ENCODE data around the gene FREM1.

FREM1 gene

GRCh38 chr9:14813336-14814248, 96.6 kb downstream of the FREM1 start:
- no peak for TF ChIP-seq Cebpa-rat (IDR thresholded peaks at IDR 0.05)
- Histone ChIP-seq H3K4me3 (peak overlapping the region in 3 of 10 experiments; percentile 7 to 27 (median 16); a peak in 3 of 20 replicates), H3K9ac (0 out of 22 replicates have a peak overlapping the region, but pooled peaks of 2 of the 11 experiments have one; percentile 12 to 17)

DNA sequence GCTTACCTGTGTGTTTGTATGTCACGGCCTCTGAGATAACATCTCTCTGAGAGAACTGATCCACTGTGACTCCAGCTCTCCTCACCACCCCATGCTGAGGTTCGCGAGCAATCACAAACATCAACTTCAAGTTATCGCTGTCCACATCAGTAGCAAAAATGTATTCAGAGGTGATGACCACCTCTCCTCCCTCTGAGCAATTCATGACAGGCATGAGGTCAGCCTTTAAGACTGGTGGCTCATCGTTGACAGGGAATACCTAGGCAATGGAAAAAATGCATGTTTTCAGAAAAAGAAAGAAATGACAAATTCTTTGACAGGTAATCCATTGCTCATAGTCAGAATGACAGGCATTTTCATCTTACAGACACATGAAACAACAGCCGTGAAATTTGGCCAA, 97.4 kb downstream of the FREM1 start:
- no peak for TF ChIP-seq Cebpa-rat (IDR thresholded peaks at IDR 0.05)
- Histone ChIP-seq H3K4me2 (peak overlapping the region; percentile 49 to 80 (median 66); a peak in 21 of 22 replicates), H3K4me3 (no peak overlapping the region)

More at GRCh38 chr9:14813336-14814248, 96.6 kb downstream of the FREM1 start:
- no peak overlapping the region for H3K27ac ChIP-seq
- H3K9me3 ChIP-seq (replicated peaks in 1 of 11): peaks cover 0 to 7% (median 5%) of the 10 kb centered on the region in 11 experiments; a peak in 8 of 22 replicates
- no peaks in the 10 kb centered on the region for H4K20me1 ChIP-seq
- peaks cover 12 to 27% (median 17%) of the 10 kb centered on the region in 10 experiments for H3K4me1 ChIP-seq
- no peaks in the 10 kb centered on the region for H3K27me3 ChIP-seq
- H3K4me2 ChIP-seq: peak overlapping the region; percentile 49 to 80 (median 66)
- H3K36me3 ChIP-seq: no peaks in the 10 kb centered on the region

DNA sequence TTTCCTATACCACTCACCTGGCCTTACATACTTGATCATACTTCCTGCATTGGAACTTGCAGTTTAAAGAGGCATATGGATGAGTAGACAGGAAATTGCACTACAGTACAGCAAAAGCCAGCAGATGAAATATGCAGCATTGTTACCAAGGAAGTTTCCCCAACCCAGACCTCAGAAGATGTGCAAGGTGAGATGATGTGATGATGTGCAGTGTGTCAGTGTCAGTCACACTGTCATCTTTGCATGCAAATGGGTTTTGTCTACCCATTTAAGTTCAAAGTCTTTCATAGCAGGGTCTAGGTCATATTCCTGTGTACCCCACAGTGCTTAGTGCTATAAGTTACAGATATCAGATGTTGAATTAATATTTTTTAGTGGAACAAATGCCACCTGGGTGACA, 98.4 kb downstream of the FREM1 start:
- Histone ChIP-seq H3K36me3 (no peaks in the 10 kb centered on the region), H3K4me2 (no peak overlapping the region), H4K20me1 (no peaks in the 10 kb centered on the region), H3K9ac (no peak overlapping the region), H3K9me3 (replicated peaks in 1 of 11) (peaks cover 0 to 8% (median 6%) of the 10 kb centered on the region in 11 experiments; a peak in 8 of 22 replicates), H3K27me3 (no peaks in the 10 kb centered on the region), H3K27ac (no peak overlapping the region), H3K4me3 (no peak overlapping the region), H3K4me1 (peaks cover 12 to 27% (median 17%) of the 10 kb centered on the region in 10 experiments)
- no peak for TF ChIP-seq Cebpa-rat (IDR thresholded peaks at IDR 0.05)

More for the DNA sequence above, 97.4 kb downstream of the FREM1 start:
- Histone ChIP-seq H3K27ac (no peak overlapping the region), H3K4me1 (peaks cover 12 to 27% (median 17%) of the 10 kb centered on the region in 10 experiments), H3K27me3 (no peaks in the 10 kb centered on the region), H3K9me3 (replicated peaks in 1 of 11) (peaks cover 0 to 8% (median 6%) of the 10 kb centered on the region in 11 experiments; a peak in 8 of 22 replicates), H4K20me1 (no peaks in the 10 kb centered on the region), H3K9ac (no peak overlapping the region), H3K36me3 (no peaks in the 10 kb centered on the region)

DNA sequence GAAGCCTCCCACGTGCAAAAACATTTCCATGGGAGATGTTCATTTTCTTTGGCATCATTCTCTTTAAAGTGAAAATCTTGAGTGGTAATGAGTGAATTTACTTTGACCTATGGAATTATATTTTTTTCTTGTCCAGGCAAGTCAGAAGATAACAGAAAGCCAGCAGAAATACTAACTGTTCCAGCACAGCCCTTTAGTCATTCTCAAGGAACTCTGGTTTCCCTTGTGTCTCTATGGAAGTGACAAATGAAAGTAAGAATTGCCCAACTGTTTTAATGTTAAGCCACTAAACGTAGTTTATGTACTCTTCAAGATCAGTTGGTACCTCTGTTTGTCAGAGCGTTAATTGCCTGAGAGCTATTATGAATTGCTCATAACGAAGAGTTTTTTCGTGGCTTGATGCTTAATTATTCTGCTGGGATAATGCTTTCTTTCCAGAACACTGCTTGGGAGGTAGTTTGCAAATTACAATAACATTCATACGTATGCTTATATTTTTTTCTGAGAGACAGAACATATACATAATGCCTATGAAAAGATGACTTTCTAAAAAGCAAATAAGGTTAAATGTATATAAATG, 103.2 kb downstream of the FREM1 start:
- Histone ChIP-seq H3K4me1 (0 out of 20 replicates have a peak, but pooled peaks cover 0 to 3% (median 0%) of the 10 kb centered on the region in 10 experiments), H3K9me3 (replicated peaks in 1 of 11) (peaks cover 0 to 10% (median 6%) of the 10 kb centered on the region in 11 experiments; a peak in 9 of 22 replicates), H3K27ac (no peak overlapping the region), H3K27me3 (no peaks in the 10 kb centered on the region), H3K36me3 (no peaks in the 10 kb centered on the region), H4K20me1 (no peaks in the 10 kb centered on the region), H3K4me3 (no peak overlapping the region), H3K4me2 (no peak overlapping the region), H3K9ac (no peak overlapping the region)
- TF ChIP-seq Cebpa-rat (IDR thresholded peaks at IDR 0.05): no peak

DNA sequence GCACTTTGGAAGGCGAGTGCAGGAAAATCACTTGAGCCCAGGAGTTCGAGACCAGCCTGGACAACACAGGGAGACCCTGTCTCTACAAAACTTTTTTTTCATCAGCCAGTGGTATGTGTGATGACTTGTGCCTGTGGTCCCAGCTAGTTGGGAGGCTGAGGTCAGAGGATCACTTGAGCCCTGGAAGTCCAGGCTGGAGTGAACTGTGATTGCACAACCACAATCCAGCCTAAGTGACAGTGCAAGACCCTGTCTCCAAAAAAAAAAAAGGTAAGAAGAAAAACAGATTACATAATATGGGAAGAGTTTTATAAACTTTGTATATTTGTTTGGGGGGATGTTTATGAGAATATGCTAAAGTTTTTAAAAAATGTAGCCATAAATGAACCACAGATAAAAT, 111.2 kb downstream of the FREM1 start:
- Histone ChIP-seq H3K4me1 (no peaks in the 10 kb centered on the region), H3K27ac (no peak overlapping the region), H3K4me3 (no peak overlapping the region), H4K20me1 (no peaks in the 10 kb centered on the region), H3K36me3 (no peaks in the 10 kb centered on the region), H3K27me3 (no peaks in the 10 kb centered on the region), H3K9ac (no peak overlapping the region), H3K9me3 (replicated peaks in 1 of 11) (peaks cover 0 to 10% (median 0%) of the 10 kb centered on the region in 11 experiments; a peak in 3 of 22 replicates), H3K4me2 (no peak overlapping the region)
- peak in 2 of 11 experiments; percentile 22 to 34; a peak in 1 of 22 replicates for TF ChIP-seq Cebpa-rat (IDR thresholded peaks at IDR 0.05)

GRCh38 chr9:14797435-14797834, 112.8 kb downstream of the FREM1 start:
- no peaks in the 10 kb centered on the region for H3K36me3 ChIP-seq
- no peaks in the 10 kb centered on the region for H3K4me1 ChIP-seq
- H3K4me3 ChIP-seq: no peak overlapping the region
- peaks cover 0 to 10% (median 0%) of the 10 kb centered on the region in 11 experiments; a peak in 2 of 22 replicates for H3K9me3 ChIP-seq (replicated peaks in 1 of 11)
- no peak for TF ChIP-seq Cebpa-rat (IDR thresholded peaks at IDR 0.05)
- no peak overlapping the region for H3K27ac ChIP-seq
- no peak overlapping the region for H3K4me2 ChIP-seq
- no peaks in the 10 kb centered on the region for H4K20me1 ChIP-seq
- no peak overlapping the region for H3K9ac ChIP-seq
- no peaks in the 10 kb centered on the region for H3K27me3 ChIP-seq

DNA sequence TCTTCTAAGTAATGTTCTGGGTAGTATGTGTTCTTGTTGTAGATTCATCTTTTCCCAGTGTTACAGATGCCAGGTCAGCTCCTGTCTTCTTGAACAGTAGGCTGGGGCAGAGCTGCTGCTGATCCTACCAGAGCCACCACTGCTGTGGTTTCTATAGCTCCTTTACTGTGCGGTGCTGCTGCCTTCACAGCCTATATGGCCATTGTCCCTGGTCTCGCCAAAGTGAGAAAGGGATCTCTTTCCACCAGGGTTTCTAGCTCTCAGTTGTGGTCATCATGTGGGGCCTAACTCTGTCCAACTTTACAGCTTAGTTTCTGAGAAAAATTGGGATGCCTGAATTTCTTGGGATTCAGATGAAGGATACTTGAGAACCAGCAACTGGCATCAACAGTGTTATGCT, 116.8 kb downstream of the FREM1 start:
- H3K9me3 ChIP-seq (replicated peaks in 1 of 11): peaks cover 0 to 10% (median 0%) of the 10 kb centered on the region in 11 experiments; a peak in 2 of 22 replicates
- H3K36me3 ChIP-seq: no peaks in the 10 kb centered on the region
- H3K4me1 ChIP-seq: no peaks in the 10 kb centered on the region
- no peak overlapping the region for H3K27ac ChIP-seq
- no peaks in the 10 kb centered on the region for H4K20me1 ChIP-seq
- no peak overlapping the region for H3K4me2 ChIP-seq
- no peak overlapping the region for H3K9ac ChIP-seq
- no peak overlapping the region for H3K4me3 ChIP-seq
- no peaks in the 10 kb centered on the region for H3K27me3 ChIP-seq
- no peak for TF ChIP-seq Cebpa-rat (IDR thresholded peaks at IDR 0.05)

DNA sequence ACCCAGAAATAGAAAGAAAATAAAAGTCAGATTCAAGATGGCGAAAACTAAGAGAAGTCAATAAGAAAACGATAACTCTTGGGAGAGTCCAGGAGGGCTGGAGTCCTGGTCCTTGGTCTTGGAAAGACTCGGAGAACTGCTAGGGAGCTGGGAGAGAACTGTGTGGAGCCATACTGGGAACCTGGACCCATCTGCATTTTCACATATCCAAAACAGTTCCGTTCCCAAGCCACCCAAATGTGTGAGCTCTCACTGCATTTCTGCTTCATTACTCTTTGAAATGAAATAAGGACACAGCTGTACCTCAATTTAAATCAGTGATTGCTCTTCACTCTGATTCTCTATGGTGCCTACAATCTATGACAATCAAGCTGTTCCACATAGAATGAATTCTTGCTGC, 119.6 kb downstream of the FREM1 start:
- Histone ChIP-seq H4K20me1 (no peaks in the 10 kb centered on the region), H3K9me3 (replicated peaks in 1 of 11) (no peaks in the 10 kb centered on the region), H3K27me3 (no peaks in the 10 kb centered on the region), H3K27ac (no peak overlapping the region), H3K4me2 (no peak overlapping the region), H3K36me3 (no peaks in the 10 kb centered on the region), H3K9ac (no peak overlapping the region), H3K4me1 (peaks cover 0 to 8% (median 0%) of the 10 kb centered on the region in 10 experiments; a peak in 6 of 20 replicates), H3K4me3 (no peak overlapping the region)
- no peak for TF ChIP-seq Cebpa-rat (IDR thresholded peaks at IDR 0.05)

DNA sequence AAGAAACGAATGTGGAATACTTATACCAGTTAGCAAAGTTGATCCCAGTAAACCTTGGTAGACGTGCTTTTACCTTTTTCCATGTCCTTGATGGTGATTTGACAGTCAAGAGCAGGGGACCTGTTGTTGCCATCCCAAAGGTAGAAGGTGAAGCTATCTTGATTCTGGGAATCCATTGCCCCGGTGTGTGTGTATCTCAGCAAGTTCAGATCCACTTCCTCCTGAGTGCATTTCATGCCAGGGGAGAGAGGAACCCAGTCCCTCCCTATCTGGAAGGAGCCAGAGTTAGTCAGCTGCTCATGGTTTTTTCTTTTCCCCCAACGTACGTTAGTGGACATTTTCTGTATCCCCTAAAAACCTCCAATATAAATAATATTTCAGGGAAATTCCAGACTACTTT, 121.4 kb downstream of the FREM1 start:
- Histone ChIP-seq H3K4me2 (no peak overlapping the region), H3K27me3 (no peaks in the 10 kb centered on the region), H3K9ac (no peak overlapping the region), H3K36me3 (no peaks in the 10 kb centered on the region), H3K4me3 (no peak overlapping the region), H3K27ac (no peak overlapping the region), H3K4me1 (peaks cover 0 to 8% (median 0%) of the 10 kb centered on the region in 10 experiments; a peak in 6 of 20 replicates), H3K9me3 (replicated peaks in 1 of 11) (no peaks in the 10 kb centered on the region), H4K20me1 (no peaks in the 10 kb centered on the region)
- TF ChIP-seq Cebpa-rat (IDR thresholded peaks at IDR 0.05): no peak

All from BLaER1 treated with 17β-estradiol and CSF1 and Interleukin-3, amounts not matched to agents 10 nM and 100 nM (cell line).